Measurements from ENCODE around the gene MZB1. TPM values are rescaled to one million over a fixed set of nuclear protein-coding genes. Genes with fewer than 3 reads are reported as not detected.
"Not testable (repeated sequence)": the region's sequence is repeated elsewhere in the genome, so short reads cannot be mapped to it uniquely, and the experiment has no call there.

The MZB1 gene
- total RNA-seq, 1 donor from 2014 or later, result not detected

DNA sequence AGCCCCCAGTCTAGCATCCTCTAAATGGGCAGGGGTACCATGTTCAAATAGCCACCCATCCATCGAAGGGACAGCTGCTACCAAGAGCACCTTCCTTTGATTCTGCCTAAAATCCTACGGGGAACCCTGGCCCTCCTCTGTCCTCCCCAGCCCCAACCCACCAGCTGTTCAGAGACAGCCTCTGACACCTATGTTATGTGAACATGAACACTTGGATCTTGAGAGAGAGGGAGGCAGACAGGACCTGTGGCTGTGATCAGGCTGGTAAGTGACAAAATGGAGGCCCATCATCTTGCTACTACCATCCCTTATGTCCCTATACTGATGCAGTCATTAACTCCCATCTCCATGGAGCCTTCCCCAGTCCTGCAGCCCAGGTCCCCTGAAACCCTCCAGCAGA lies 14.8 kb downstream of the MZB1 start:
- DNase-seq, result no peak

DNA sequence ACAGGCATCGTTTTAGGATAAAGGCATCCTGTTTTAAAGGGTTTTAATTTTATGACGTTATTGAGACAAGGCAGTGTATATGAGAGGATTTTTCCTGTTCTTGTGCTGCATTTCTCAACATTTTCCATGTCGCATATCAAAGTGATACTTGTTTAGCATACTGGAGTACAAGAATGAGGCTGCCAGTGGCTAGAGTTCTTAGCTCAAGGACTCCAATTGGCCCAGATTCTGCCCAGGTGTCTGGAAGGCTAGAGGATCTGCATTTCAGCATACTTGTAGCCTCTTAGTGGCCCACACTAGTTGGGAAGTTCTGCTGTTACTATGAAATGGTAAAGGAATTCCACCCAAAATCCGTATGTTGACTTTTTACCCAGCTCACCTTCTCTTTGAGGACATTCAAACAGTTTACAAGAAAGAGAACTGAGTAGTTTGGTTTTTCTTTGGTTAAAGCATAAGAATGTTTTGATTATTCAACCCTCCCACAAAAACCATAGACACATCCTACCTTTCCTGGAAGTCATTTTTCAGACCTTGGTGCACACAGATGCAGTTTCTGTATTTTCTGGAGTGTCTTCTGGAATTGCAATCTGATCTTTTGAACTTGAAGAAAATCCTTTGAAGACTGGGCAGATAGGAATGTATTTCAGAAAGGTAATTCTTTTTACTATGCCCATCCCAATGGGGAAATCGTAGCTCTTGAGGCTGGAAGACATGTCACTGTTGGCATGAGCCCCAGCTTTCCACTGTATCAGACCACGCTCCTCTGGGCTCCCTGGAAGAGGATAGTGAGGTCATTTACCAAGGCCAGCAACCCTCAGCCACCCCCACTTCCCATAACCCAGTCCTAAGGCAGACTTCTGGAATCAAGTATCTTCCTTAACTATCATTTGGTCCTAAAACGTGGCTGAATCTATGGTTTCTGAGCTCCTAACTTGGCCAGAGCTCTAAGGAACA lies 18.0 kb downstream of the MZB1 start:
- no peak for DNase-seq

DNA sequence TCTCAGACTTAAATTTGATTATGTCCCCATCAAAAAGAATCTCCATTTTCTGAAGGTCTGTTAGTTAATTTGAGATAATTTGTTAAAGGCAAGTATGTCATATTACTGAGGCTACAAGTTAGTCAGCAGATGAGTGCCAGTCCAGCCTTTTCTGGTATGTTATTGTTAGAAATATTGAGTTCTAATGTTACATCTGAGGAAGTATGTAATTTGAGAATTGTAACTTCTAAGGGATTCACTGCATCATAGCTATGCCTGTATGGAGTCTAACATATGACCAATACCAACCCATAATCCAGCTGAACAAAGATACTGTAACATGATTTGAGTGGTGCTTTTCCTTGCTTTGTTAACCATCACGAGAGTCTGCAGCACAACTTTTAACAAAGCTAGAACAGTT lies 20.5 kb downstream of the MZB1 start:
- no peak for DNase-seq

DNA sequence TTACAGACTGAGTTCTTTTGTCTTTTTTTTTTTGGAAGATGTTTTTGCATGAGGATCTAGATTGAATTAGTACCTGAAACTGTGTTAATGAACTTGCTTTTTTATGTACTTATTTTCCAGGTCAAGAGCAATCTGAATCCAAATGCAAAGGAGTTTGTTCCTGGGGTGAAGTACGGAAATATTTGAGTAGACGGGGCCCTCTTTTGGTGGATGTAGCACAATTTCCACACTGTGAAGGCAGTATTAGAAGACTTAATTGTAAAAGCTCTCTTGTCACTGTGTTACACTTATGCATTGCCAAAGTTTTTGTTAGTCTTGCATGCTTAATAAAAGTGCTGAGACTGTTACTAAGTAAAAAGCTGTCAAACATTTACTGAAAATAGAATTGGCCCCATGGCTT lies 21.1 kb downstream of the MZB1 start:
- DNase-seq, result no peak

DNA sequence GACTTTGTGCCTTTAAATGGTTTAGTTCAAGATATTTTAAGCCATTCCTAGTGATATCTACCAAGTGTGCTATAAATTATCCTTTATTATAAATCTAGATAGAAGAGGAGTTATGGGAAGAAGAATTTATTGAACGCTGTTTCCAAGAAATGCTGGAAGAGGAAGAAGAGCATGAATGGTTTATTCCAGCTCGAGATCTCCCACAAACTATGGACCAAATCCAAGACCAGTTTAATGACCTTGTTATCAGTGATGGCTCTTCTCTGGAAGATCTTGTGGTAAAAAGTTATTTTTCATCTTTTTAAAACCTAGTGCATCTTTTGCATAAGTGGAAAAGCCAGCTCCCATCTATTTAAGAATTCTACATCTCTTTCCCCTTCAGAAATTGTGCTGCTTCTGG lies 25.2 kb downstream of the MZB1 start:
- DNase-seq, result no peak

DNA sequence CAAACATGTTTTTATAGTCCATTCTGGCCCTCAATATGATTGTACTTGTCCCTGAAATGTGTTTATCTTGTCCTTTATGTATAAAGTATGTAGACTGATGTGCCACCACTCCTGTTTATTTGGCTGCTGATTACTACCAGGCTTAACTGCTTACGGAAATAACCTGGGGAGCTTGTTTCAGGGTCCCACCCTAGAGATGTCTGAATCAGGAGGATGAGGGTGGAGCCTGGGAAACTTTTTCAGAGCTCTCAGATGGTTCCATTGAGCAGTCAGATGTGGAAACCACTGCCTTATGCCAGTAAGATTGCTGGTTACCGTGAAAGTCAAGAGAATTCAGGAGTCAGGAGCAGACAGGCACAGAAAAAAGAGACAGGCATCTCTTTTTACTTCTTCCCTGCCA lies 25.8 kb downstream of the MZB1 start:
- DNase-seq, result no peak

DNA sequence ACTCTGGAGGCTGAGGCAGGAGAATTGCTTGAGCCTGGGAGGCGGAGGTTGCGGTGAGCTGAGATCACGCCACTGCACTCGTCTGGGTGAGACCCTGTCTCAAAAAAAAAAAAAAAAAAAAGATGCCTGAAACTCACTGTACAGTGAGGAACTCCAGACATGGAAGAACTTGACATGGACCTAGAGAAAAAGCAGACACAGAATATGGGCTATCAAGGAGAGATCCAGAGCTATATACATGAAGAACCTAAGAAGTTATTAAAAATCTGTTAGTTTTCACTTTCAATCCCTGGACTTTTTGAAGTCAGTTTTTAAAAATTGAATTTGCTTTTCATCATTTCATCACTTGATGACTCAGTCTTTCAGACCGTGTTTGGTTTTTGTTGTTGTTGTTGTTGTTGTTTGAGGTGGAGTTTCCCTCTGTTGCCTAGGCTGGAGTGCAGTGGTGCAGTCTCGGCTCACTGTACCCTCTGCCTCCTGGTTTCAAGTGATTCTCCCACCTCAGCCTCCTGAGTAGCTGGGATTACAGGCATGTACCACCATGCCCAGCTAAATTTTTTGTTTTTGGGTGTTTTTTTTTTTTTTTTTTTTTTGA lies 27.8 kb downstream of the MZB1 start:
- no peak for DNase-seq

DNA sequence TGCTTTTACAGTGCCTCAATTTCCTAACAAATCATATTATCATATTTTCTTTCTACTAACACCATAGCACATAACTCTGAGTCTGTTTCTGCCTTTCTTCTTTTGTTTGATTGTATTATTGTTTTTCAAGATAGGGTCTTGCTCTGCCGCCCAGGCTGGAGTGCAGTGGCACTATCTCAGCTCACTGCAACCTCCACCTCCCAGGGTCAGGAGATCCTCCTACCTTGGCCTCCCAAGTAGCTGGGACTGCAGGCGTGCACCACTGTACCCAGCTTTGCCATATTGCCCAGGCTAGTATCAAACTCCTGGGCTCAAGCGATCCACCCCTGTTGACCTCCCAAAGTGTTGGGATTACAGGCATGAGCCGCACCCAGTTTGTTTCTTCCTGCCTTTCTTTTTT lies 29.3 kb downstream of the MZB1 start:
- no peak for DNase-seq

DNA sequence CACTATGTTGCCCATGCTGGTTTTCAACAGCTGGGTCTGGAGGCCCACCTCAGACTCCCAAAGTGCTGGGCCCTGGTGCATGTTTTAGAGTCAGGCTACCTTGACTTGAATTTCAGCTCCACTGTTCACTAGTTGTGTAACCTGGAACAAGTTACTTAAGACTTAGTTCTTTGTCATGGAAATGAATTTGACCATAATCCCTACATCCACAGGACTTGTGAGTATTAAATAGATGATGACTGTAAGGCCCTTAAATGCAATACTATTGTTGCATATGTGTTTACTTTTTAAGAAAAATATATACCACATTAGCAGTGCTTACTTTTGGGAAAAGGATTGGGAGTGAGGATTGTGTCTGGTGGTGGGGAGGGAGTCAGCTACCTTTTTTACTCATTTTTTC lies 31.6 kb downstream of the MZB1 start:
- no peak for DNase-seq

DNA sequence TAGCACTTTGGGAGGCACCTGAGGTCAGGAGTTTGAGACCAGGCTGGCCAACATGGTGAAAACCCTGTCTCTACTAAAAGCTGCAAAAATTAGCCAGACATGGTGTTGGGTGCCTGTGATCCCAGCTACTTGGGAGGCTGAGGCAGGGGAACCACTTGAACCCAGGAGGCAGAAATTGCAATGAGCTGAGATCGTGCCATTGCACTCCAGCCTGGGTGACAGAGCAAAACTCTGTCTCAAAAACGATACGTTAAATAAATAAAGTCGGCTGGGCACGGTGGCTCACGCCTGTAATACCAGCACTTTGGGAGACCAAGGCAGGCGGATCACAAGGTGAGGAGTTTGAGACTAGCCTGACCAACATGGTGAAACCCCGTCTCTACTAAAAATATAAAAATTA lies 33.8 kb downstream of the MZB1 start:
- DNase-seq, result not testable (repeated sequence)

DNA sequence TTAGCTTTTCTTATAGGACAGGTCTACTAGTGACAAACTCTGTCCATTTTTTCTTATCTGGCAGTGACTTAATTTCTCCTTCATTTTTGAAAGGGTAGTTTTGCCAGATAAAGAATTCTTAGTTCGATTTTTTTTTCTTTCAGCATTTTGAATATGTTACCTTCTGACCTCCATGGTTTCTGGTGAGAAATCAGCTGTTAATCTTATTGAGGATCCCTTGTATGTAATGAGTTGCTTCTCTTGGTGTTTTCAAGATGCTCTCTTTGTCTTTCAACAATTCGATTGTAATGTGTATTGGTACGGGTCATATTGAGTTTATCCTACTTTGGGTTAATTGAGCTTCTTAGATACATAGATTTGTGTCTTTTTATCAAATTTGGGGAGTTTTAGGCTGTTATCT lies 35.5 kb downstream of the MZB1 start:
- DNase-seq, result no peak

DNA sequence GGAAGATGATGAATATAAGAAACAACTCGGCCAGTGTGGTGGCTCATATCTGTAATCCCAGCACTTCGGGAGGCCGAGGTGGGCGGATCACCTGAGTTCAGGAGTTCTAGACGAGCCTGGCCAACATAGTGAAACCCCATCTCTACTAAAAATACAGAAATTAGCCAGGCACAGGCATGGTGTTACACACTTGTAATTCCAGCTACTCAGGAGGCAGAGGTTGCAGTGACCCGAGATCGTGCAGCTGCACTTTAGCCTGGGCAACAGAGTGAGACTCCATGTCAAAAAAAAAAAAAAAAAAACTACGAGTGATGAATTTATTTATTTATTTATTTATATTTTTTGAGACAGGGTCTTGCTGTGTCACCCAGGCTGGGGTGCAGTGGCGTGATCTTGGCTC lies 41.9 kb downstream of the MZB1 start:
- not testable (repeated sequence) for DNase-seq

DNA sequence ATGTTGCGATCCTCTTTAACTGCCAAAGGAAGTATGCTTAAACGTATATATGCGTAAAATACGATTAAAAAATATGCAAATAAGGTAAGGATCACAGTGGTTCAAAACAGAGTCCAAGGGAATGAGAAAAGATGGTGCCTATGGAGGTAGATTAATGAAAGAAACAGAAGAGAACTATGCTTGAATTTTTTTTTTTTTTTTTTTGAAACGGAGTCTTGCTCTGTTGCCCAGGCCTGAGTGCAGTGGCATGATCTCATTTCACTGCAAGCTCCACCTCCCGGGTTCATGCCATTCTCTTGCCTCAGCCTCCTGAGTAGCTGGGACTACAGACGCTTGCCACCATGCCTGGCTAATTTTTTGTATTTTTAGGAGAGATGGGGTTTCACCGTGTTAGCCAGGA lies 44.3 kb downstream of the MZB1 start:
- DNase-seq, result not testable (repeated sequence)

DNA sequence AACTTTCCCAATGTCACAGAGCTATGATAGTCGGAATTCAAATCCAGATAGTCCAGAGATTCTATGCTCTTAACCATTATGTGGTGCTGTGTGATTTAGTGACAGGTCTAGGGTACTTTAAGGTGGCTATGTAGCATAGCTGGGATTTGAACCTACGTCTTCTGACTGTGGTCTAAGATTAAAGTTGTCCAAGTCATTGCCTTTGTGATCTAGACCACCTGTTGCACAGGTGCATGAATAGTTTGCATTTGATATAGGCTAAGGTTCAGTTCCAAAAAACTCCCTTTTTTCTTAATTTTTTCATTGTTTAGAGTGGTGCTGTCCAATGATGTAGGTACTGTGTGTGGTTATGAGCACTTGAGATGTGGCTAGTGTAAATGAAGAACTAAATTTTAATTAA lies 45.5 kb downstream of the MZB1 start:
- no peak for DNase-seq

DNA sequence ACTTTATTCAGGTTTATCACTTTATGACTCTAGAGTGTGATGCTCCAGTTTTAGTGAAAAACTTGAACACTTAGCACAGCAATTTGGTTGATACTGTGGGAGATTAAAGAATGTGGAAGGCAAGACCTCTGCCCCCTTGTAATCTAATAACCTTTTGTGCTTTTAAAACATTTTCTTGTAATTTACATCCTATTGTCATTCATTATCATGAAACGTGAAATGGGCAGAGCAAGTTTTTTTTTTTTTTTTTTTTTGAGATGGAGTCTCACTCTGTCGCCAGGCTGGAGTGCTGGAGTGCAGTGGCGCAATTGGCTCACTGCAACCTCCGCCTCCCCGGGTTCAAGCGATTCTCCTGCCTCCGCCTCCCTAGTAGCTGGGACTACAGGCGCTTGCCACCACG lies 46.2 kb downstream of the MZB1 start:
- no peak for DNase-seq

DNA sequence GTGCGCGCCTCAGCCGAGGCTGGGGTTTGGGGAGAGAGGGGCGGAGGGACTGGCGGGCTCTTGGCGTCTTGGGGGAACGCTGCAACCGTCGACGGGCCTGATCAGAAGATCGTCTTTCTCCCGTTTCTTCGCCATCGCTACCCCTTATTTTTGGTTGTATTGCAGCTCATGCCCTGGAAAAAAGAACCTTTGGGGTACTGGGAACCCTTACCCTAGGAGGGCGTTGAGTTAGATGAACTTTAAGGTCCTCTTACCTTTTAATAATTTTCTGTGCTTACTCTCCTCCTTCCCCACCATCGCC lies 47.3 kb downstream of the MZB1 start:
- no peak for DNase-seq

DNA sequence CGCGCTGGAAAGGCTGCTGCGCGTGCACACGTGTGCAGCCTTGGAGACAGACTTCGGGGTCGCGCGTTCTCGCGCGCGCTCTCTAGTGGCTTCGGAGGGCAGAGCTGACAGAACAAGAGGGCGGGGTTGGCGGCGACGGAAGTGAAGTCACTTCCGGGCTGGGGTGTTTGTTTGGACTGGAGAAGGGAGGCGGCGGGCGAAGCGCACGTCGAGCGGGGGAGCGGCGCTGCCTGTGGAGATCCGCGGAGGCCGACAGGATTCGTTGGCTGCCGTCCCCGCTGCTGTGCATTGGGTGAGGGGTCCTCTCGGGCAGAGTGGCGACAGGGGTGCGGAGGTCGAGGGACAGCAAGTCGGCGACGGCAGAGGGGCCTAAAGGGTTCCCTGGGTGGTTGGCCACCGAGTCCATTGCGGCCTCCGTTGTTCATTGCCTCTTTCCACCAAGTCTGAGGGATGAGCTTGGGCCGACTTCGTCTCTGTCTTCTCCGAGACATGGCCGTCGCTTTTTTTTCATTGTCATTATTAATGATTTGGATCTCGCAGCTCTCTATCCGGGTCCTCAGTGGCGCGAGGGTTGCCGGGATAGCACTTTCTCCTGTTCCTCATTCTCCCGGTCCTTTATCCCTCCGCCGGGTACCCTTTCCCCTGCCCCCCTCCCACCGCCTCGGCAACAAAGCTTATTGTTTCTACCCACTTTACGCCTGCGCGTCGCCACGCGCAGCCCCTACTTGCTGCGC lies 47.9 kb downstream of the MZB1 start, which contains the start of gene PAIP2:
TSS of gene PAIP2 (plus strand) at position 166 of the 734 bp plus-strand sequence. CDS start 21,931 bp downstream, outside the sequence.
- DNase-seq, result peak; percentile 91

DNA sequence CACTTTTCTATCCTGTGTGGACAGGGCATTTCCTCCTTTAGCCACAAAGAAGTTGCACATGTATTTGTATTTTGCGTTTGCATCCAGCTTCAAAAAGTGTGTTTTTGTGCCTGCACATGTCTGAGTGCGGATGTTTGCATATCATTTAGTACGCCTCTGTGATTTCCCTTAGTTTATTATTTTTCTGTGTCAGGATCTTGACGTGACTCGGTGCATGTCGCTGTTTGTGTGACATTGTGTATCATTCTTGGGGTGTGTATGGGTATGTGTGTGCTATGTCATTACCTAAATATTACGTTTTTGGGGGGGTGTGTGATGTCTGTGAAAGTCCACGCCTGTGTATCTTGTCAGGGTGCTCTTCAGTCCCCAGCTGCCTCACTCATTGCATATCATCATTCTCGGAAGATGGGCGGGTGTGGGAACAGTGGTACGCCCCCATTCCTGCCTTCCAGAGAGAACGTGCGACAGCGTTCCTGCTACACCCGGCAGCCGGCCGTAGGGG lies 48.5 kb downstream of the MZB1 start:
- DNase-seq, result no peak

DNA sequence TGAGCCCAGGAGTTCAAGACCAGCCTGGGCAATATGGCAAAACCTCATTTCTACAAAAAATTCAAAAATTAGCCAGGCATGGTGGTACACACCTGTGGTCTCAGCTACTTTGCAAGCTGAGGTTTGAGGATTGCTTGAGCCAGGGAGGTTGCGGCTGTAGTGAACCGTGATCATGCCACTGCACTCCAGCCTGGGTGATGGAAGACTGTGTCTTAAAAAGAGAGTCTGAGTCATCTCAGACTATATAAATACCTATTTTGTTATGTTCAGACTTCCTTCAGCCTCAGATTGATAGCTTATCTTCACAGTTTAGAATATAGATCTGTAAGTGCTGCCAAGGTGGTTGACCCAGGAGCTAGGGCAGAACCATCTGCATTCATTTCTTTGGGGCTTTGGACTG lies 49.7 kb downstream of the MZB1 start:
- DNase-seq, result no peak
